IgD-negative memory B cell (primary cell): ENCODE measurements around the gene JARID2. TPM values are rescaled to one million over a fixed set of nuclear protein-coding genes. Genes with fewer than 3 reads are reported as not detected.

ENCODE experiments used
- H3K27ac Mint-ChIP-seq, 3 donors: one replicate each; pipeline ENCODE4 v1.8.0; 2020 to 2022; ENCODE audit warnings: mild to moderate bottlenecking in 3 of 3, mixed read lengths in 3 of 3, moderate library complexity in 1 of 3
- H3K27me3 Mint-ChIP-seq: one replicate; pipeline ENCODE4 v1.8.0; 2021; ENCODE audit warnings: mixed read lengths
- H3K36me3 Mint-ChIP-seq: one replicate; pipeline ENCODE4 v1.8.0; 2020; ENCODE audit warnings: mild to moderate bottlenecking, mixed read lengths
- H3K4me1 Mint-ChIP-seq, 3 donors: one replicate each; pipeline ENCODE4 v1.8.0; 2020 to 2022; ENCODE audit warnings: mixed read lengths in 3 of 3, mild to moderate bottlenecking in 1 of 3
- H3K4me3 Mint-ChIP-seq, 4 donors: one replicate each; pipeline ENCODE4 v1.8.0; 2020 to 2022; ENCODE audit warnings: mild to moderate bottlenecking in 4 of 4, mixed read lengths in 4 of 4, moderate library complexity in 3 of 4
- H3K9me3 Mint-ChIP-seq, 3 donors: one replicate each; pipeline ENCODE4 v1.8.0; 2020 to 2021; ENCODE audit warnings: mixed read lengths in 3 of 3, mild to moderate bottlenecking in 1 of 3
- polyA plus RNA-seq: library from polyadenylated mRNA; unstranded; fragments of 300-500 nt; fragmentation: Illumina TruSeq; gene quantifications from one replicate; pipeline ENCODE4 v1.2.3, GENCODE V29; 2021

The JARID2 gene
- polyA plus RNA-seq, 1 donor from 2014 or later = 10.8 TPM

- Mint-ChIP-seq H3K27ac (no peak overlapping the region), H3K4me1 (peaks cover 26 to 42% (median 36%) of the 10 kb centered on the region in 3 donors), H3K36me3 (peaks cover 14% of the 10 kb centered on the region), H3K9me3 (no peaks in the 10 kb centered on the region), H3K27me3 (no peaks in the 10 kb centered on the region), H3K4me3 (no peak overlapping the region)
Measured at GRCh38 chr6:15372932-15373331, 127.1 kb downstream of the JARID2 start.

- Mint-ChIP-seq H3K4me1 (peaks cover 21 to 40% (median 38%) of the 10 kb centered on the region in 3 donors), H3K27me3 (no peaks in the 10 kb centered on the region), H3K36me3 (peaks cover 12% of the 10 kb centered on the region), H3K9me3 (no peaks in the 10 kb centered on the region), H3K27ac (no peak overlapping the region), H3K4me3 (no peak overlapping the region)
Measured at GRCh38 chr6:15374119-15374518, 128.2 kb downstream of the JARID2 start.

- no peaks in the 10 kb centered on the region for H3K9me3 Mint-ChIP-seq
- H3K27me3 Mint-ChIP-seq = no peaks in the 10 kb centered on the region
- H3K36me3 Mint-ChIP-seq = peaks cover 12% of the 10 kb centered on the region
- H3K4me1 Mint-ChIP-seq = peaks cover 19 to 37% (median 34%) of the 10 kb centered on the region in 3 donors
- no peak overlapping the region for H3K4me3 Mint-ChIP-seq
- no peak overlapping the region for H3K27ac Mint-ChIP-seq
Measured at GRCh38 chr6:15375018-15375417, 129.1 kb downstream of the JARID2 start.

- Mint-ChIP-seq H3K4me1 (peaks cover 20 to 33% (median 31%) of the 10 kb centered on the region in 3 donors), H3K27me3 (no peaks in the 10 kb centered on the region), H3K27ac (no peak overlapping the region), H3K9me3 (no peaks in the 10 kb centered on the region), H3K4me3 (no peak overlapping the region), H3K36me3 (peaks cover 12% of the 10 kb centered on the region)
Measured at GRCh38 chr6:15375638-15376290, 129.9 kb downstream of the JARID2 start.

- H3K9me3 Mint-ChIP-seq = no peaks in the 10 kb centered on the region
- no peak overlapping the region for H3K4me3 Mint-ChIP-seq
- H3K27ac Mint-ChIP-seq = no peak overlapping the region
- H3K4me1 Mint-ChIP-seq = peaks cover 15 to 28% (median 27%) of the 10 kb centered on the region in 3 donors
- H3K27me3 Mint-ChIP-seq = no peaks in the 10 kb centered on the region
- peaks cover 12% of the 10 kb centered on the region for H3K36me3 Mint-ChIP-seq
Measured at GRCh38 chr6:15376900-15377487, 131.1 kb downstream of the JARID2 start.

- no peak overlapping the region for H3K27ac Mint-ChIP-seq
- H3K9me3 Mint-ChIP-seq = no peaks in the 10 kb centered on the region
- peaks cover 16 to 36% (median 33%) of the 10 kb centered on the region in 3 donors for H3K4me1 Mint-ChIP-seq
- no peak overlapping the region for H3K4me3 Mint-ChIP-seq
- H3K36me3 Mint-ChIP-seq = peaks cover 12% of the 10 kb centered on the region
- H3K27me3 Mint-ChIP-seq = no peaks in the 10 kb centered on the region
Measured at GRCh38 chr6:15378272-15378671, 132.4 kb downstream of the JARID2 start.

GRCh38 chr6:15378866-15379265, 133.0 kb downstream of the JARID2 start:
- H3K4me1 Mint-ChIP-seq = peaks cover 16 to 38% (median 36%) of the 10 kb centered on the region in 3 donors
- no peak overlapping the region for H3K27ac Mint-ChIP-seq
- no peaks in the 10 kb centered on the region for H3K9me3 Mint-ChIP-seq
- no peak overlapping the region for H3K4me3 Mint-ChIP-seq
- no peaks in the 10 kb centered on the region for H3K27me3 Mint-ChIP-seq
- H3K36me3 Mint-ChIP-seq = peaks cover 13% of the 10 kb centered on the region

GRCh38 chr6:15380351-15380750, 134.5 kb downstream of the JARID2 start:
- Mint-ChIP-seq H3K4me3 (no peak overlapping the region), H3K27me3 (no peaks in the 10 kb centered on the region), H3K27ac (peak overlapping the region in 1 of 3 donors; percentile 39), H3K36me3 (peaks cover 13% of the 10 kb centered on the region), H3K4me1 (peaks cover 27 to 46% (median 44%) of the 10 kb centered on the region in 3 donors), H3K9me3 (no peaks in the 10 kb centered on the region)

GRCh38 chr6:15382089-15382488, 136.2 kb downstream of the JARID2 start:
- Mint-ChIP-seq H3K36me3 (peaks cover 4% of the 10 kb centered on the region), H3K27me3 (no peaks in the 10 kb centered on the region), H3K4me3 (no peak overlapping the region), H3K4me1 (peaks cover 29 to 50% (median 50%) of the 10 kb centered on the region in 3 donors), H3K9me3 (no peaks in the 10 kb centered on the region), H3K27ac (no peak overlapping the region)

GRCh38 chr6:15382712-15383111, 136.8 kb downstream of the JARID2 start:
- Mint-ChIP-seq H3K27me3 (no peaks in the 10 kb centered on the region), H3K4me1 (peaks cover 33 to 56% (median 53%) of the 10 kb centered on the region in 3 donors), H3K9me3 (no peaks in the 10 kb centered on the region), H3K4me3 (no peak overlapping the region), H3K27ac (no peak overlapping the region), H3K36me3 (peaks cover 1% of the 10 kb centered on the region)

- peak overlapping the region in 1 of 3 donors; percentile 63 for H3K27ac Mint-ChIP-seq
- peaks cover 1% of the 10 kb centered on the region for H3K36me3 Mint-ChIP-seq
- no peaks in the 10 kb centered on the region for H3K27me3 Mint-ChIP-seq
- H3K4me1 Mint-ChIP-seq = peaks cover 44 to 60% (median 57%) of the 10 kb centered on the region in 3 donors
- peak overlapping the region in 2 of 4 donors; percentile 12 to 63 for H3K4me3 Mint-ChIP-seq
- H3K9me3 Mint-ChIP-seq = no peaks in the 10 kb centered on the region
Measured at GRCh38 chr6:15384901-15385300, 139.0 kb downstream of the JARID2 start.

GRCh38 chr6:15385521-15385920, 139.7 kb downstream of the JARID2 start:
- Mint-ChIP-seq H3K9me3 (no peaks in the 10 kb centered on the region), H3K27me3 (no peaks in the 10 kb centered on the region), H3K36me3 (peaks cover 1% of the 10 kb centered on the region), H3K4me1 (peaks cover 46 to 64% (median 60%) of the 10 kb centered on the region in 3 donors), H3K4me3 (no peak overlapping the region), H3K27ac (peak overlapping the region in 1 of 3 donors; percentile 63)

- Mint-ChIP-seq H3K27ac (peak overlapping the region in 1 of 3 donors; percentile 68), H3K9me3 (no peaks in the 10 kb centered on the region), H3K4me3 (no peak overlapping the region), H3K36me3 (peaks cover 1% of the 10 kb centered on the region), H3K4me1 (peaks cover 47 to 67% (median 63%) of the 10 kb centered on the region in 3 donors), H3K27me3 (no peaks in the 10 kb centered on the region)
Measured at GRCh38 chr6:15386110-15386755, 140.4 kb downstream of the JARID2 start.

- Mint-ChIP-seq H3K27me3 (no peaks in the 10 kb centered on the region), H3K36me3 (peaks cover 1% of the 10 kb centered on the region), H3K9me3 (no peaks in the 10 kb centered on the region), H3K4me1 (peaks cover 44 to 67% (median 60%) of the 10 kb centered on the region in 3 donors), H3K27ac (peak overlapping the region in 2 of 3 donors; percentile 61 to 68), H3K4me3 (no peak overlapping the region)
Measured at GRCh38 chr6:15386756-15387112, 140.9 kb downstream of the JARID2 start.

- Mint-ChIP-seq H3K4me3 (no peak overlapping the region), H3K4me1 (peaks cover 41 to 67% (median 59%) of the 10 kb centered on the region in 3 donors), H3K36me3 (peaks cover 1% of the 10 kb centered on the region), H3K27ac (peak overlapping the region in 1 of 3 donors; percentile 61), H3K27me3 (no peaks in the 10 kb centered on the region), H3K9me3 (no peaks in the 10 kb centered on the region)
Measured at GRCh38 chr6:15387118-15387517, 141.2 kb downstream of the JARID2 start.
